CD4-positive, alpha-beta T cell (primary cell): ENCODE data around the gene ATOX1. TPM values are rescaled to one million over a fixed set of nuclear protein-coding genes. Genes with fewer than 3 reads are reported as not detected.

Experiments used
- ATAC-seq: fragments of 200-7000 bp; cut with Tn5 transposase; one replicate; pipeline ENCODE4 v1.10.0; 2022; ENCODE audit warnings: mild to moderate bottlenecking; ENCODE audit not compliant: poor library complexity
- CTCF ChIA-PET: fragments of 350-600 bp; sonication (Branson Sonifier 250); formaldehyde crosslinking; loops from one replicate; lab custom pipeline; 2021; ENCODE audit warnings: antibody characterized with exemption, inconsistent platforms; lab: Charles Lee
- POLR2A ChIA-PET: fragments of 350-600 bp; sonication (Branson Sonifier 250); formaldehyde crosslinking; loops from one replicate; lab custom pipeline; 2021; ENCODE audit warnings: antibody characterized with exemption, inconsistent platforms; lab: Charles Lee
- DNase-seq, 14 experiments: peaks; one replicate each; pipeline ENCODE4 v3.0.0-alpha.2; 2013 to 2020; ENCODE audit warnings: mixed read lengths in 2 of 14
- H3K27ac ChIP-seq, 2 donors: one replicate each; pipeline versions ENCODE4 v1.5.1 to v1.7.0; 2013; ENCODE audit warnings: low read length in 2 of 2, low read depth in 1 of 2, mild to moderate bottlenecking in 1 of 2
- H3K27me3 ChIP-seq, 2 experiments: 1 replicate in 1 of 2; 2 replicates in 1 of 2; pipeline versions ENCODE4 v1.6.1 to v1.7.0; 2013; ENCODE audit warnings: low read length in 2 of 2, control low read depth in 1 of 2, mild to moderate bottlenecking in 1 of 2, moderate library complexity in 1 of 2; ENCODE audit not compliant: insufficient read depth in 2 of 2, control insufficient read depth in 1 of 2
- H3K36me3 ChIP-seq: one replicate; pipeline ENCODE4 v1.6.1; 2013; ENCODE audit warnings: low read length, control low read depth; ENCODE audit not compliant: insufficient read depth
- H3K4me1 ChIP-seq: one replicate; pipeline ENCODE4 v1.6.1; 2013; ENCODE audit warnings: low read length, control low read depth; ENCODE audit not compliant: insufficient read depth
- H3K4me3 ChIP-seq: one replicate; pipeline ENCODE4 v1.5.1; 2013; ENCODE audit warnings: mild to moderate bottlenecking, low read length, moderate library complexity
- H3K9me3 ChIP-seq, 2 experiments: 1 replicate in 1 of 2; 2 replicates in 1 of 2; pipeline versions ENCODE4 v1.6.1 to v1.7.0; 2013; ENCODE audit warnings: low read length in 2 of 2, mild to moderate bottlenecking in 2 of 2, control low read depth in 1 of 2, moderate library complexity in 1 of 2; ENCODE audit not compliant: control insufficient read depth in 1 of 2, insufficient read depth in 1 of 2
- H3K27ac Mint-ChIP-seq: one replicate; pipeline ENCODE4 v1.8.0; 2020; ENCODE audit warnings: mixed read lengths
- H3K27me3 Mint-ChIP-seq: one replicate; pipeline ENCODE4 v1.8.0; 2021; ENCODE audit warnings: mixed read lengths
- H3K36me3 Mint-ChIP-seq: one replicate; pipeline ENCODE4 v1.8.0; 2021; ENCODE audit warnings: low read depth, mixed read lengths
- H3K4me1 Mint-ChIP-seq: one replicate; pipeline ENCODE4 v1.8.0; 2021; ENCODE audit warnings: low read depth, mixed read lengths
- H3K4me3 Mint-ChIP-seq: one replicate; pipeline ENCODE4 v1.8.0; 2020; ENCODE audit warnings: mild to moderate bottlenecking, mixed read lengths
- H3K9me3 Mint-ChIP-seq: one replicate; pipeline ENCODE4 v1.8.0; 2020; ENCODE audit warnings: mixed read lengths
- intact Hi-C, 2 experiments: fragments of 100-400 bp; cut with DNase I in 1 of 2; cut with micrococcal nuclease in 1 of 2; formaldehyde crosslinking; loops; one replicate each; pipeline versions ENCODE4 v1.15.1 to v1.9.0; 2023 to 2025; cut with DNase I, micrococcal nuclease
- total RNA-seq, 174 experiments: library from RNA in 2 of 174; stranded (reverse) in 2 of 174; gene quantifications; one replicate each; pipeline ENCODE4 v1.2.3 and lab custom pipeline; 2021 to 2026
- TF ChIP-seq, protein P1 (sequence below): fragments of 200-600 bp; IDR thresholded peaks from one replicate; pipeline ENCODE4 v1.8.0; 2022; ENCODE audit warnings: antibody characterized with exemption, mild to moderate bottlenecking

Gene ATOX1
- total RNA-seq, 2 experiments from 2014 or later: 11.2 to 13.3 TPM

DNA sequence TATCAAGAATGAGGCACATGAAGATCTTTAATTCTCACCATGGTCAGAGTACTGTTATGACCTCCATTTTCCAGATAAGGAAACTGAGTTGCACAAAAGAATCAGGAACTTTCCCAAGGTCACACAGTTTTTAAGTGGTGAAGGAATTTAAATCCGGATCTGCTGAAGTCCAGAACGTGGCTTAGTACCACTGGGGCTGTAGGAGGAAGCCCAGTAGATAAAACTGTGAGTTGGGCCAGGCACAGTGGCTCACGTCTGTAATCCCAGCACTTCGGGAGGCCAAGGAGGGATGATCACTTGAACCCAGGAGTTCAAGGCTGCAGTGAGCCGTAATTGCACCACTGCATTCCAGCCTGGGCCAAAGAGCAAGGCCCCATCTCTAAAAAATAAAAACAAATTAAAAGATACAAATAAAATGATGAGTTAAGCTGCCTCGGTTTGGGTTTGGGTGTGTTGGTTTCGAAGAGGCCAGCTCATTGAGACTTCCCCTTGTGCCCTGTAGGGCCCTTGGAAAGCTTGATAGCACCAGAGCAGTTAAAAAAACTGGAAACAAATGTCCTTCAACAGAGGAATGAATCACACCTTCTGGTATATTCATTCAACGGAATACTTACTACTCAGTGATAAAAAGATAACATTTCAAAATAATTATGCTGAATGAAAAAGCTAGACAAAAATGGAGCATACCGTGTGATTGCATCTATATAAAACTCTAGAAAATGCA is 20.1 kb downstream of the ATOX1 start:
- H3K36me3 ChIP-seq: peaks cover 23% of the 10 kb centered on the region
- POLR2A ChIA-PET: interaction anchor here (1.8 kb wide), 1 partner anchor 33 kb away, joined by 10 read pairs; the partner anchor contains the start of gene G3BP1
- CTCF ChIA-PET: interaction anchor here (2.0 kb wide), 1 partner anchor 79 kb away, joined by 8 read pairs; no protein-coding TSS in a partner anchor
- H3K9me3 ChIP-seq: no peaks in the 10 kb centered on the region
- ATAC-seq: no peak
- no peak overlapping the region for H3K4me3 Mint-ChIP-seq
- TF ChIP-seq, protein P1, sequence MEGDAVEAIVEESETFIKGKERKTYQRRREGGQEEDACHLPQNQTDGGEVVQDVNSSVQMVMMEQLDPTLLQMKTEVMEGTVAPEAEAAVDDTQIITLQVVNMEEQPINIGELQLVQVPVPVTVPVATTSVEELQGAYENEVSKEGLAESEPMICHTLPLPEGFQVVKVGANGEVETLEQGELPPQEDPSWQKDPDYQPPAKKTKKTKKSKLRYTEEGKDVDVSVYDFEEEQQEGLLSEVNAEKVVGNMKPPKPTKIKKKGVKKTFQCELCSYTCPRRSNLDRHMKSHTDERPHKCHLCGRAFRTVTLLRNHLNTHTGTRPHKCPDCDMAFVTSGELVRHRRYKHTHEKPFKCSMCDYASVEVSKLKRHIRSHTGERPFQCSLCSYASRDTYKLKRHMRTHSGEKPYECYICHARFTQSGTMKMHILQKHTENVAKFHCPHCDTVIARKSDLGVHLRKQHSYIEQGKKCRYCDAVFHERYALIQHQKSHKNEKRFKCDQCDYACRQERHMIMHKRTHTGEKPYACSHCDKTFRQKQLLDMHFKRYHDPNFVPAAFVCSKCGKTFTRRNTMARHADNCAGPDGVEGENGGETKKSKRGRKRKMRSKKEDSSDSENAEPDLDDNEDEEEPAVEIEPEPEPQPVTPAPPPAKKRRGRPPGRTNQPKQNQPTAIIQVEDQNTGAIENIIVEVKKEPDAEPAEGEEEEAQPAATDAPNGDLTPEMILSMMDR: no peak
- peaks cover 10% of the 10 kb centered on the region for H3K4me1 Mint-ChIP-seq
- H3K27ac ChIP-seq: no peak overlapping the region
- no peak overlapping the region for H3K27ac Mint-ChIP-seq
- H3K36me3 Mint-ChIP-seq: peaks cover 36% of the 10 kb centered on the region
- no peaks in the 10 kb centered on the region for H3K27me3 ChIP-seq
- peaks cover 8% of the 10 kb centered on the region for H3K4me1 ChIP-seq
- intact Hi-C loops: no loop called here
- no peaks in the 10 kb centered on the region for H3K27me3 Mint-ChIP-seq
- DNase-seq: no peak
- H3K9me3 Mint-ChIP-seq: no peaks in the 10 kb centered on the region
- H3K4me3 ChIP-seq: no peak overlapping the region

DNA sequence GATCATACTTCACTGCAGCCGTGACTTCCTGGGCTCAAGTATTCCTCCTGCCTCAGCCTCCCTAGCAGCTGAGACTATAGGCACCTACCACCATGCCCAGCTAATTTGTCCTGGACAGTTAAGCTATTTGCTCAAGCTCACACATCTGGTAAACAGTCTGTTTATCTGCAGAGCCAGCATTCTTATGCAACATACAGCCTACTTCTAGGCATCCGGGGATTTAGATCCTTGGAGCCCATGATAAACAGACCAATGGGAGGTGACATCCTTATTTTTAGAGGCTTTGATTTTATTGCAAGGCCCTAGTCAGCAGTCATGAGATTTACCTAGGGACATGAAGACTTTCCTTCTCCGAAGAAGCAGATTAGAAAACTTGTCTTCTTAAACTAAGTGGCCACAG is 21.0 kb downstream of the ATOX1 start:
- Mint-ChIP-seq H3K36me3 (peaks cover 33% of the 10 kb centered on the region), H3K27ac (no peak overlapping the region), H3K27me3 (no peaks in the 10 kb centered on the region), H3K9me3 (no peaks in the 10 kb centered on the region), H3K4me3 (no peak overlapping the region), H3K4me1 (peaks cover 6% of the 10 kb centered on the region)
- ChIA-PET CTCF (no interaction called here), POLR2A (no interaction called here)
- no peak overlapping the region for H3K4me3 ChIP-seq
- H3K4me1 ChIP-seq: peaks cover 8% of the 10 kb centered on the region
- DNase-seq (no peak), ATAC-seq (no peak)
- H3K9me3 ChIP-seq: no peaks in the 10 kb centered on the region
- H3K27ac ChIP-seq: no peak overlapping the region
- H3K36me3 ChIP-seq: peaks cover 21% of the 10 kb centered on the region
- H3K27me3 ChIP-seq: no peaks in the 10 kb centered on the region
- TF ChIP-seq, protein P1: no peak
- intact Hi-C loops: no loop called here

DNA sequence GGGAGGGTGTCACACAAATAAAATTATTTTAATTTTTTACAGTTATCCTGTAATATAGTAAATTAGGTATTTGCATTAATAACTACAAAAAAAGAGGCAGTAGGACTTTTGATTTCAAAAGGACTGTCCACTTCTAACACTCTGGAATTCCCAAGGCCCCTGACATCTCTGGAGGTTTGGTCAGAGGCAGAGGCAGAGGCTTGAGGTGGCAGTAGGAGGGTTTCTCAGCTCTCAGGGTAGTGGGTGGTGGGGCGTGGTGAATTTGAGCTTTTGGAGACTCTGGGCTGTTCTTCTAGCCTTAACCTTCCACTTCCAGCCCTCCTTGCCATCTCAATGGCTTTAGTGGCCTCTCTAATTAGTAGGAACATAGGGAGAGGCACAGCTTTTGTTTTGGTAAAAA is 22.8 kb downstream of the ATOX1 start:
- Mint-ChIP-seq H3K9me3 (no peaks in the 10 kb centered on the region), H3K27ac (no peak overlapping the region), H3K4me1 (peaks cover 3% of the 10 kb centered on the region), H3K4me3 (no peak overlapping the region), H3K27me3 (no peaks in the 10 kb centered on the region), H3K36me3 (peaks cover 30% of the 10 kb centered on the region)
- peaks cover 4% of the 10 kb centered on the region for H3K4me1 ChIP-seq
- intact Hi-C loops: no loop called here
- no peak for DNase-seq
- H3K27me3 ChIP-seq: no peaks in the 10 kb centered on the region
- POLR2A ChIA-PET: no interaction called here
- H3K9me3 ChIP-seq: no peaks in the 10 kb centered on the region
- no peak for ATAC-seq
- TF ChIP-seq, protein P1: no peak
- peaks cover 21% of the 10 kb centered on the region for H3K36me3 ChIP-seq
- CTCF ChIA-PET: interaction anchor here (0.5 kb wide), 1 partner anchor 33 kb away, joined by 3 read pairs; no protein-coding TSS in a partner anchor
- H3K27ac ChIP-seq: no peak overlapping the region
- H3K4me3 ChIP-seq: no peak overlapping the region
